Gastroesophageal sphincter (tissue), 3 donors: ENCODE measurements around the gene WDR26.

ENCODE experiments used
- EP300 ChIP-seq: sonication (generic); formaldehyde crosslinking; IDR thresholded peaks from one replicate; pipeline ENCODE4 v1.6.1; 2017; ENCODE audit warnings: antibody characterized with exemption, mild to moderate bottlenecking
- POLR2A ChIP-seq, 2 donors: fragments of 450-650 bp; IDR thresholded peaks; one replicate each; pipeline ENCODE4 v1.6.1; 2017; ENCODE audit warnings: antibody characterized with exemption in 2 of 2, mild to moderate bottlenecking in 2 of 2, moderate library complexity in 1 of 2
- POLR2AphosphoS5 ChIP-seq: sonication (generic); formaldehyde crosslinking; IDR thresholded peaks from one replicate; pipeline ENCODE4 v1.6.1; 2017; ENCODE audit warnings: antibody characterized with exemption
- TF ChIP-seq, protein P1 (sequence below), 4 experiments: fragments of 200-600 bp in 2 of 4; fragments of 450-650 bp in 2 of 4; sonication (generic) in 1 of 4; IDR thresholded peaks; one replicate each; pipeline ENCODE4 v1.5.1; 2017 to 2019; ENCODE audit warnings: antibody characterized with exemption in 4 of 4, mild to moderate bottlenecking in 2 of 4, moderate library complexity in 2 of 4

GRCh38 chr1:224353975-224354925 lies 80.3 kb downstream of the WDR26 start:
- TF ChIP-seq, protein P1, sequence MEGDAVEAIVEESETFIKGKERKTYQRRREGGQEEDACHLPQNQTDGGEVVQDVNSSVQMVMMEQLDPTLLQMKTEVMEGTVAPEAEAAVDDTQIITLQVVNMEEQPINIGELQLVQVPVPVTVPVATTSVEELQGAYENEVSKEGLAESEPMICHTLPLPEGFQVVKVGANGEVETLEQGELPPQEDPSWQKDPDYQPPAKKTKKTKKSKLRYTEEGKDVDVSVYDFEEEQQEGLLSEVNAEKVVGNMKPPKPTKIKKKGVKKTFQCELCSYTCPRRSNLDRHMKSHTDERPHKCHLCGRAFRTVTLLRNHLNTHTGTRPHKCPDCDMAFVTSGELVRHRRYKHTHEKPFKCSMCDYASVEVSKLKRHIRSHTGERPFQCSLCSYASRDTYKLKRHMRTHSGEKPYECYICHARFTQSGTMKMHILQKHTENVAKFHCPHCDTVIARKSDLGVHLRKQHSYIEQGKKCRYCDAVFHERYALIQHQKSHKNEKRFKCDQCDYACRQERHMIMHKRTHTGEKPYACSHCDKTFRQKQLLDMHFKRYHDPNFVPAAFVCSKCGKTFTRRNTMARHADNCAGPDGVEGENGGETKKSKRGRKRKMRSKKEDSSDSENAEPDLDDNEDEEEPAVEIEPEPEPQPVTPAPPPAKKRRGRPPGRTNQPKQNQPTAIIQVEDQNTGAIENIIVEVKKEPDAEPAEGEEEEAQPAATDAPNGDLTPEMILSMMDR (IDR thresholded peaks at IDR 0.05) = no peak
- TF ChIP-seq EP300 (no peak), POLR2A (IDR thresholded peaks at IDR 0.05) (no peak), POLR2AphosphoS5 (no peak)
